PC-3 (cell line): Measurements from ENCODE around the gene MAPRE3.

Experiments used
- EZH2 ChIP-seq: fragments of 300-600 bp; sonication (generic); IDR thresholded peaks from one replicate; pipeline ENCODE4 v1.6.1; 2017; ENCODE audit warnings: antibody characterized with exemption, mild to moderate bottlenecking, low read length; ENCODE audit not compliant: unreplicated experiment
- EZH2phosphoT487 ChIP-seq: fragments of 300-600 bp; sonication (generic); IDR thresholded peaks from 2 replicates; pipeline ENCODE4 v1.6.1; 2018; ENCODE audit warnings: mild to moderate bottlenecking, antibody characterized with exemption, low read length, borderline replicate concordance
- TF ChIP-seq, protein P1 (sequence below): fragments of 300-600 bp; sonication (generic); conservative IDR thresholded peaks from 2 replicates; pipeline ENCODE4 v1.5.1; 2017; ENCODE audit warnings: antibody characterized with exemption, low read depth, mild to moderate bottlenecking, low read length

DNA sequence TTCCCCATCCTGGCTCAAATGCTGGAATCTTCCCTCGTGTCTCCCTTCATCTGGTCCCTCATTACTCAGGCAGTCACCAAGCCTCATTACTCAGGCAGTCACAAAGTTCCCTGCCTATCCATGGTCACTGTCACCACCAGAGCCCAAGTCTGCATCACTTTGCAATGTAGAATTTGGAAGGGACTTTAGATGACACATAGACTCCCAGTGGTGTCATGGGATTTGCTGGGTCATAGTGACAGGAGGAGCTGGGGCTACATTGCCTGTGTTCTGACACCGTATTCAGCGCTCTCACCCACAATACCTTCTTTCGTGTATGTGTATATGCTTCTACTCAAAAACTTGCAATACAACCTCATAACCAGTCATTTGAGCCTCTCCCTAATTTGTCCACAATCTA, 105.9 kb downstream of the MAPRE3 start:
- TF ChIP-seq, protein P1, sequence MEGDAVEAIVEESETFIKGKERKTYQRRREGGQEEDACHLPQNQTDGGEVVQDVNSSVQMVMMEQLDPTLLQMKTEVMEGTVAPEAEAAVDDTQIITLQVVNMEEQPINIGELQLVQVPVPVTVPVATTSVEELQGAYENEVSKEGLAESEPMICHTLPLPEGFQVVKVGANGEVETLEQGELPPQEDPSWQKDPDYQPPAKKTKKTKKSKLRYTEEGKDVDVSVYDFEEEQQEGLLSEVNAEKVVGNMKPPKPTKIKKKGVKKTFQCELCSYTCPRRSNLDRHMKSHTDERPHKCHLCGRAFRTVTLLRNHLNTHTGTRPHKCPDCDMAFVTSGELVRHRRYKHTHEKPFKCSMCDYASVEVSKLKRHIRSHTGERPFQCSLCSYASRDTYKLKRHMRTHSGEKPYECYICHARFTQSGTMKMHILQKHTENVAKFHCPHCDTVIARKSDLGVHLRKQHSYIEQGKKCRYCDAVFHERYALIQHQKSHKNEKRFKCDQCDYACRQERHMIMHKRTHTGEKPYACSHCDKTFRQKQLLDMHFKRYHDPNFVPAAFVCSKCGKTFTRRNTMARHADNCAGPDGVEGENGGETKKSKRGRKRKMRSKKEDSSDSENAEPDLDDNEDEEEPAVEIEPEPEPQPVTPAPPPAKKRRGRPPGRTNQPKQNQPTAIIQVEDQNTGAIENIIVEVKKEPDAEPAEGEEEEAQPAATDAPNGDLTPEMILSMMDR, result no peak
- TF ChIP-seq EZH2phosphoT487, result no peak
- TF ChIP-seq EZH2, result no peak
